PC-3 (cell line): ENCODE results near the gene LIN37. TPM values are rescaled to one million over a fixed set of nuclear protein-coding genes. Genes with fewer than 3 reads are reported as not detected.

Experiments used
- ATAC-seq: fragments of 200-7000 bp; cut with Tn5 transposase; 2 replicates; pipeline ENCODE4 v1.9.1; 2020; ENCODE audit warnings: mild to moderate bottlenecking, moderate library complexity
- BruUV-seq: library from RNA; stranded (reverse); fragments of 400-500 nt; replicated peaks from 2 replicates; lab custom pipeline; 2021; lab: Mats Ljungman, UMichigan
- CTCF ChIA-PET: fragments of 300-600 bp; sonication (Branson Sonifier 250); formaldehyde crosslinking; loops from one replicate; lab custom pipeline; 2022; ENCODE audit warnings: antibody characterized with exemption; lab: Charles Lee
- POLR2A ChIA-PET: fragments of 300-600 bp; sonication (Branson Sonifier 250); formaldehyde crosslinking; loops from one replicate; lab custom pipeline; 2022; ENCODE audit warnings: antibody characterized with exemption; ENCODE audit not compliant: unreplicated experiment; lab: Charles Lee
- DNase-seq: peaks from one replicate; pipeline ENCODE4 v3.0.0-alpha.2; 2015
- H2AFZ ChIP-seq: fragments of 300-600 bp; sonication (generic); 2 replicates; pipeline ENCODE4 v1.6.0; 2016; ENCODE audit warnings: antibody characterized with exemption, low read length
- H3F3A ChIP-seq: fragments of 300-600 bp; sonication (generic); one replicate; pipeline ENCODE4 v1.6.0; 2017; ENCODE audit warnings: antibody characterized with exemption, low read length, control low read depth, mild to moderate bottlenecking; ENCODE audit not compliant: unreplicated experiment
- H3K27ac ChIP-seq: fragments of 300-600 bp; sonication (generic); 2 replicates; pipeline ENCODE4 v1.5.1; 2016; ENCODE audit warnings: mild to moderate bottlenecking, low read length
- H3K27me3 ChIP-seq: fragments of 300-600 bp; sonication (generic); 2 replicates; pipeline ENCODE4 v1.6.1; 2016; ENCODE audit warnings: low read length, mixed read lengths
- H3K36me3 ChIP-seq: fragments of 300-600 bp; sonication (generic); 2 replicates; pipeline ENCODE4 v1.6.1; 2016; ENCODE audit warnings: low read depth, mixed run types, low read length, mixed read lengths
- H3K4me1 ChIP-seq: fragments of 300-600 bp; sonication (generic); 2 replicates; pipeline ENCODE4 v1.5.1; 2016; ENCODE audit warnings: low read length; ENCODE audit not compliant: insufficient read depth
- H3K4me2 ChIP-seq: fragments of 300-600 bp; sonication (generic); 2 replicates; pipeline ENCODE4 v1.6.0; 2016; ENCODE audit warnings: low read length
- H3K4me3 ChIP-seq: fragments of 300-600 bp; sonication (generic); 2 replicates; pipeline ENCODE4 v1.5.1; 2016; ENCODE audit warnings: mild to moderate bottlenecking, low read length, mixed read lengths
- H3K79me2 ChIP-seq: fragments of 300-600 bp; sonication (generic); 2 replicates; pipeline ENCODE4 v1.6.1; 2017; ENCODE audit warnings: low read length, mixed read lengths
- H3K9ac ChIP-seq: fragments of 300-600 bp; sonication (generic); 2 replicates; pipeline ENCODE4 v1.6.0; 2016; ENCODE audit warnings: mild to moderate bottlenecking, low read length
- H3K9me2 ChIP-seq: fragments of 300-600 bp; sonication (generic); replicated peaks from 2 replicates; pipeline ENCODE4 v1.6.1; 2016; ENCODE audit warnings: mixed run types, low read length, mixed read lengths
- H3K9me3 ChIP-seq: fragments of 300-600 bp; sonication (generic); 2 replicates; pipeline ENCODE4 v1.6.1; 2016; ENCODE audit warnings: low read length, mixed read lengths
- H4K20me1 ChIP-seq: fragments of 300-600 bp; sonication (generic); 2 replicates; pipeline ENCODE4 v1.6.1; 2016; ENCODE audit warnings: low read length, mixed read lengths
- EZH2 ChIP-seq: fragments of 300-600 bp; sonication (generic); IDR thresholded peaks from one replicate; pipeline ENCODE4 v1.6.1; 2017; ENCODE audit warnings: antibody characterized with exemption, mild to moderate bottlenecking, low read length; ENCODE audit not compliant: unreplicated experiment
- EZH2phosphoT487 ChIP-seq: fragments of 300-600 bp; sonication (generic); IDR thresholded peaks from 2 replicates; pipeline ENCODE4 v1.6.1; 2018; ENCODE audit warnings: mild to moderate bottlenecking, antibody characterized with exemption, low read length, borderline replicate concordance
- intact Hi-C: fragments of 100-400 bp; cut with micrococcal nuclease; formaldehyde crosslinking; loops from 2 replicates; pipeline ENCODE4 v1.9.0; 2023
- total RNA-seq: library from RNA; depleted of rRNA; stranded (reverse); fragments of >200 nt; gene quantifications from 2 replicates; pipeline ENCODE4 v1.2.3, GENCODE V29; 2014
- TF ChIP-seq, protein P1 (sequence below): fragments of 300-600 bp; sonication (generic); conservative IDR thresholded peaks from 2 replicates; pipeline ENCODE4 v1.5.1; 2017; ENCODE audit warnings: antibody characterized with exemption, low read depth, mild to moderate bottlenecking, low read length

LIN37 gene
- total RNA-seq, 1 experiment from 2014 or later, result 8.2 TPM

GRCh38 chr19:35743640-35744429, 4.5 kb upstream of the LIN37 start:
- DNase-seq (no peak), ATAC-seq (no peak)
- Histone ChIP-seq H3K27me3 (no peaks in the 10 kb centered on the region), H3K36me3 (no peaks in the 10 kb centered on the region), H3F3A (no peaks in the 10 kb centered on the region), H3K4me2 (peak overlapping the region; percentile 88), H3K27ac (no peak overlapping the region), H2AFZ (no peak overlapping the region), H3K4me3 (peak overlapping the region; percentile 90; the same call in 1 of the 2 replicates), H3K9me2 (no peaks in the 10 kb centered on the region), H4K20me1 (no peaks in the 10 kb centered on the region), H3K79me2 (peaks cover 18% of the 10 kb centered on the region), H3K9ac (no peak overlapping the region), H3K9me3 (no peaks in the 10 kb centered on the region), H3K4me1 (peaks cover 22% of the 10 kb centered on the region)
- ChIA-PET POLR2A (no interaction called here), CTCF (no interaction called here)
- BruUV-seq, result no TSS peak
- TF ChIP-seq EZH2phosphoT487 (no peak), EZH2 (no peak)
- TF ChIP-seq, protein P1, sequence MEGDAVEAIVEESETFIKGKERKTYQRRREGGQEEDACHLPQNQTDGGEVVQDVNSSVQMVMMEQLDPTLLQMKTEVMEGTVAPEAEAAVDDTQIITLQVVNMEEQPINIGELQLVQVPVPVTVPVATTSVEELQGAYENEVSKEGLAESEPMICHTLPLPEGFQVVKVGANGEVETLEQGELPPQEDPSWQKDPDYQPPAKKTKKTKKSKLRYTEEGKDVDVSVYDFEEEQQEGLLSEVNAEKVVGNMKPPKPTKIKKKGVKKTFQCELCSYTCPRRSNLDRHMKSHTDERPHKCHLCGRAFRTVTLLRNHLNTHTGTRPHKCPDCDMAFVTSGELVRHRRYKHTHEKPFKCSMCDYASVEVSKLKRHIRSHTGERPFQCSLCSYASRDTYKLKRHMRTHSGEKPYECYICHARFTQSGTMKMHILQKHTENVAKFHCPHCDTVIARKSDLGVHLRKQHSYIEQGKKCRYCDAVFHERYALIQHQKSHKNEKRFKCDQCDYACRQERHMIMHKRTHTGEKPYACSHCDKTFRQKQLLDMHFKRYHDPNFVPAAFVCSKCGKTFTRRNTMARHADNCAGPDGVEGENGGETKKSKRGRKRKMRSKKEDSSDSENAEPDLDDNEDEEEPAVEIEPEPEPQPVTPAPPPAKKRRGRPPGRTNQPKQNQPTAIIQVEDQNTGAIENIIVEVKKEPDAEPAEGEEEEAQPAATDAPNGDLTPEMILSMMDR, result no peak
- intact Hi-C loops, result loop anchor here (2.0 kb wide), 1 partner anchor 27 kb away; no protein-coding TSS in a partner anchor

DNA sequence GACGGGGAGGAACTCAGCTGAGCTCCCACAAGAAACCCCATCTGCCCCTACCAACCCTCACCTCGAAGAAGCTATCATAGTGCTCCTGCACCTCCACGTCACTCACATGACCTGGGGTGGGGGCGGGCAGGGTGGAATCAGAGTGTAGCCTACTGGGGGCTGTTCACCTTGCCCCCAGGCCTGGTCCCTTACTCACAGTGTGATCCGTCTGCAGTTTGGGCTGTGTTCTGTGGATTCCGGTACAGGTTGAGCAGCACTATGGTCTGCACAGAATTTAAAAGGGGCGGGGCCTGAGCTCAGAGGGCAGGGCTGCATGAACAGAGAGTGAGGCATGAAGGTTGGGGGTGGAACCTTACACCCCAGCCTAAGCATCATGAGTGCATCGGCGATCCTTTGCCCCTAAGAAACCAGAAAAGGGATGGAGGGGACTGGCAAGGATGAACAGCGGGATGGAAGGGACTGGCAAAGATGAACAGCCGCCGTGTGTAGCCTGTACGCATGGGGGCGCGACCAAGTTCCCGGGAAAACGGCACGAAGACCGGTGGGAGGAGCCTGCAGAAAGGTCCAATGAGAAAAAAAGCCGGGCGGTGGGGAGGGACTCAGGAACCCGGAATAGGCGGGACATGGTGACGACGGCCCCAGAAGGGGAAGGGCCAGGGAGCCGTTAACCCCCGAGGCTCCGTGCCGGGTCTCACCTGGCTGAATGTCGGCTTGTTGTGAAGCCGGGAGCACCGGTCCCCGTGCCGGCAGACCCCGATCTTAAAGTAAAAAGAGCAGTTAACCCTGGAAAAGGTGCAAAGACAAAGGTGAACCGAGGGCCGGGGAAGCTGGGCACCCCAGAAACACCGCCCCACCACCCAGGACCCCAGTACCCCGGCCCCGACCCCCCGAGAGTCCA, 3.7 kb upstream of the LIN37 start:
- DNase-seq (peak; percentile 90), ATAC-seq (peak; percentile 56)
- intact Hi-C loops, result loop anchor here (2.0 kb wide), 1 partner anchor 28 kb away; no protein-coding TSS in a partner anchor
- Histone ChIP-seq H4K20me1 (no peaks in the 10 kb centered on the region), H3K36me3 (no peaks in the 10 kb centered on the region), H3K27me3 (no peaks in the 10 kb centered on the region), H2AFZ (peak overlapping the region; percentile 88), H3K4me3 (peak overlapping the region; percentile 90), H3K9me3 (no peaks in the 10 kb centered on the region), H3K79me2 (peaks cover 23% of the 10 kb centered on the region), H3F3A (no peaks in the 10 kb centered on the region), H3K4me2 (peak overlapping the region; percentile 88), H3K9me2 (no peaks in the 10 kb centered on the region), H3K4me1 (peaks cover 23% of the 10 kb centered on the region), H3K27ac (peak overlapping the region; percentile 92), H3K9ac (peak overlapping the region; percentile 96)
- TF ChIP-seq EZH2 (no peak), EZH2phosphoT487 (no peak)
- TF ChIP-seq, protein P1, result peak; percentile 39; the same call in 1 of the 2 replicates
- TSS peak; percentile 70 for BruUV-seq
- ChIA-PET POLR2A (interaction anchor here (0.7 kb wide), 1 partner anchor 32 kb away, joined by 7 read pairs; no protein-coding TSS in a partner anchor), CTCF (no interaction called here)
